Keratinocyte (primary cell): ENCODE results near the gene PVR. TPM values are rescaled to one million over a fixed set of nuclear protein-coding genes. Genes with fewer than 3 reads are reported as not detected.
A peak's percentile ranks its signal among the peaks of the same experiment; 100 is the strongest.

Experiments
- DNase-seq: peaks from one replicate; pipeline ENCODE4 v3.0.0-alpha.2; 2011; ENCODE audit warnings: low read depth, missing footprints, low spot score
- FAIRE-seq: peaks from 2 replicates; lab custom pipeline; 2011; peaks lifted over from hg19 to GRCh38; lab: Jason Lieb, UNC
- H2AFZ ChIP-seq: 2 replicates; pipeline ENCODE4 v1.6.0; 2012; ENCODE audit warnings: low read length, control low read depth, inconsistent platforms; ENCODE audit not compliant: control insufficient read depth
- H3K27ac ChIP-seq: 2 replicates; pipeline ENCODE4 v1.5.1; 2011; ENCODE audit warnings: low read length; ENCODE audit not compliant: control insufficient read depth, insufficient read depth
- H3K27me3 ChIP-seq: 3 replicates; pipeline ENCODE4 v1.6.0; 2011; ENCODE audit warnings: low read length; ENCODE audit not compliant: control insufficient read depth, insufficient read depth; ENCODE audit errors: extremely low read depth
- H3K36me3 ChIP-seq, 2 experiments: 2 replicates in 1 of 2; 3 replicates in 1 of 2; pipeline ENCODE4 v1.5.1; 2011; ENCODE audit warnings: low read length in 2 of 2, mild to moderate bottlenecking in 1 of 2; ENCODE audit not compliant: control insufficient read depth in 2 of 2, insufficient read depth in 2 of 2; ENCODE audit errors: extremely low read depth in 1 of 2
- H3K4me1 ChIP-seq: 3 replicates; pipeline ENCODE4 v1.5.1; 2011; ENCODE audit warnings: low read length; ENCODE audit not compliant: control insufficient read depth, insufficient read depth; ENCODE audit errors: extremely low read depth
- H3K4me2 ChIP-seq: 3 replicates; pipeline ENCODE4 v1.6.0; 2011; ENCODE audit warnings: low read depth, low read length; ENCODE audit not compliant: control insufficient read depth, insufficient read depth; ENCODE audit errors: extremely low read depth
- H3K4me3 ChIP-seq, 3 experiments: fragments of 200-600 bp in 1 of 3; sonication (generic) in 1 of 3; 2 replicates in 2 of 3; 3 replicates in 1 of 3; pipeline ENCODE4 v1.5.1; 2011 to 2016; ENCODE audit warnings: low read length in 3 of 3, mild to moderate bottlenecking in 3 of 3, control low read depth in 2 of 3, inconsistent platforms in 1 of 3, low read depth in 1 of 3, mixed read lengths in 1 of 3, mixed run types in 1 of 3, moderate library complexity in 1 of 3; ENCODE audit not compliant: control insufficient read depth in 2 of 3, insufficient read depth in 2 of 3; ENCODE audit errors: extremely low read depth in 1 of 3
- H3K79me2 ChIP-seq: 2 replicates; pipeline ENCODE4 v1.6.0; 2012; ENCODE audit warnings: low read length; ENCODE audit not compliant: control insufficient read depth, insufficient read depth
- H3K9ac ChIP-seq: 3 replicates; pipeline ENCODE4 v1.6.0; 2011; ENCODE audit warnings: low read length; ENCODE audit not compliant: control insufficient read depth, insufficient read depth; ENCODE audit errors: extremely low read depth
- H3K9me1 ChIP-seq: 3 replicates; pipeline ENCODE4 v1.6.0; 2011; ENCODE audit warnings: low read length; ENCODE audit not compliant: control insufficient read depth, insufficient read depth; ENCODE audit errors: extremely low read depth
- H3K9me3 ChIP-seq: 2 replicates; pipeline ENCODE4 v1.5.1; 2012; ENCODE audit warnings: low read depth, low read length; ENCODE audit not compliant: control insufficient read depth
- H4K20me1 ChIP-seq: 3 replicates; pipeline ENCODE4 v1.6.0; 2011; ENCODE audit warnings: low read length; ENCODE audit not compliant: control insufficient read depth, insufficient read depth; ENCODE audit errors: extremely low read depth
- EZH2 ChIP-seq: IDR thresholded peaks from one replicate; pipeline ENCODE4 v1.6.1; 2012; ENCODE audit warnings: inconsistent platforms, mild to moderate bottlenecking, low read length, moderate library complexity
- dilution Hi-C: fragments of 300-500 bp; cut with MboI; formaldehyde crosslinking; loops from one replicate; pipeline ENCODE4 v1.7.0; 2020; ENCODE audit warnings: low sequenced_read_pairs; ENCODE audit not compliant: extremely low pct_ligation_motif_present
- polyA plus RNA-seq, 5 experiments: library from polyadenylated mRNA; depleted of rRNA in 3 of 5; stranded (reverse) in 3 of 5; stranded (forward) in 1 of 5; unstranded in 1 of 5; fragments of >200 nt; gene quantifications; 1 replicate in 1 of 5; 2 replicates in 3 of 5; 3 replicates in 1 of 5; pipeline versions ENCODE4 v1.2.1 to v1.2.3, GENCODE V29; 2011 to 2012; ENCODE audit warnings: missing spikeins in 2 of 5, low read depth in 1 of 5, low replicate concordance in 1 of 5
- TF ChIP-seq, protein P1 (sequence below), 3 experiments: IDR thresholded peaks in 1 of 3; conservative IDR thresholded peaks in 1 of 3; optimal IDR thresholded peaks in 1 of 3; 2 replicates in 2 of 3; 3 replicates in 1 of 3; pipeline versions ENCODE3 to v1.5.1; 2011; ENCODE audit warnings: low read length in 3 of 3, mild to moderate bottlenecking in 3 of 3, moderate library complexity in 2 of 3, control low read depth in 1 of 3, inconsistent platforms in 1 of 3; ENCODE audit not compliant: insufficient read depth in 2 of 3; ENCODE audit errors: extremely low read depth in 1 of 3

PVR gene
- polyA plus RNA-seq, 1 donor (not counting 4 experiments of a cell fraction or from before 2014, with no cell fraction given), result 48.1 TPM

DNA sequence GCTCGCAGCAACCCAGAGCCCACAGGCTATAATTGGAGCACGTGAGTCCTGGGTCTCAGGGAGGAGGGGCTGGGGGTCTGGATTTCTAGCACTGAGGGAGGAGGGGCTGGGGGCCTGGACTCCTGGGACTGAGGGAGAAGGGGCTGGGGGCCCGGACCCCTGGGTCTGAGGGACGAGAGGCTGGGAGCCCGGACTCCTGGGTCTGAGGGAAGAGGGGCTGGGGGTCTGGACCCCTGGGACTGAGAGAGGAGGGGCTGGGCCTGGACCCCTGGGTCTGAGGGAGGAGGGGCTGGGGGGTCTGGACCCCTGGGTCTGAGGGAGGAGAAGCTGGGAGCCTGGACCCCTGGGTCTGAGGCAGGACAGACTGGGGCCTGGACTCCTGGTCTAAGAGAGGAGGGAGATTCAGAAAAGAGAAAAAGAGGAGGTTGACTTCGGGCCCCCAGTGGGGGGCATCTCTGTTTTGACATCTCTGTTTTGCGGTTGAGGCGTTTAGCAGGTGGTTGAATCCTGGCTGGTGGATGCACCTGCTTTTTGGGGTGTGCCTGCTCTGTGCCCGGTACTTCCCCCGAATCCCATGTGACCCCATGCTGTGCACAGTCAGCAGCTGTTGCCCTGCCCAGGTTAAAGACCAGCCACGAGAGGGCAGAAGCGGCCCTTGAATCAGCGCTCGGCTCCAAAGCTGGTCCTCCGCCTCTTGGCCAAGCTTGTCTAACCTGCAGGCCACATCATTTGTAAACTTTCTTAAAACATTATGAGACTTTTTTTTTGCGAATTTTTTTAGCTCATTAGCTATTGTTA, 10.5 kb downstream of the PVR start:
- DNase-seq (no peak), FAIRE-seq (peak; percentile 65)
- Histone ChIP-seq H3K36me3 (peaks cover 44 to 66% of the 10 kb centered on the region in 2 experiments), H3K9ac (no peak overlapping the region), H3K4me3 (no peak overlapping the region), H3K79me2 (peaks cover 11% of the 10 kb centered on the region), H3K9me3 (no peaks in the 10 kb centered on the region), H3K4me2 (no peak overlapping the region), H3K4me1 (no peaks in the 10 kb centered on the region), H3K9me1 (no peaks in the 10 kb centered on the region), H2AFZ (no peak overlapping the region), H3K27me3 (no peaks in the 10 kb centered on the region), H4K20me1 (peaks cover 7% of the 10 kb centered on the region), H3K27ac (no peak overlapping the region)
- dilution Hi-C loops, result no loop called here
- no peak for TF ChIP-seq EZH2
- TF ChIP-seq, protein P1, sequence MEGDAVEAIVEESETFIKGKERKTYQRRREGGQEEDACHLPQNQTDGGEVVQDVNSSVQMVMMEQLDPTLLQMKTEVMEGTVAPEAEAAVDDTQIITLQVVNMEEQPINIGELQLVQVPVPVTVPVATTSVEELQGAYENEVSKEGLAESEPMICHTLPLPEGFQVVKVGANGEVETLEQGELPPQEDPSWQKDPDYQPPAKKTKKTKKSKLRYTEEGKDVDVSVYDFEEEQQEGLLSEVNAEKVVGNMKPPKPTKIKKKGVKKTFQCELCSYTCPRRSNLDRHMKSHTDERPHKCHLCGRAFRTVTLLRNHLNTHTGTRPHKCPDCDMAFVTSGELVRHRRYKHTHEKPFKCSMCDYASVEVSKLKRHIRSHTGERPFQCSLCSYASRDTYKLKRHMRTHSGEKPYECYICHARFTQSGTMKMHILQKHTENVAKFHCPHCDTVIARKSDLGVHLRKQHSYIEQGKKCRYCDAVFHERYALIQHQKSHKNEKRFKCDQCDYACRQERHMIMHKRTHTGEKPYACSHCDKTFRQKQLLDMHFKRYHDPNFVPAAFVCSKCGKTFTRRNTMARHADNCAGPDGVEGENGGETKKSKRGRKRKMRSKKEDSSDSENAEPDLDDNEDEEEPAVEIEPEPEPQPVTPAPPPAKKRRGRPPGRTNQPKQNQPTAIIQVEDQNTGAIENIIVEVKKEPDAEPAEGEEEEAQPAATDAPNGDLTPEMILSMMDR (optimal IDR thresholded peaks at IDR 0.05 in 1 of 3, IDR thresholded peaks at IDR 0.05 in 1 of 3, conservative IDR thresholded peaks at IDR 0.05 in 1 of 3; ENCODE audit: extremely low read depth in 1 of 3, insufficient read depth in 2 of 3, low read length in 3 of 3), result peak; percentile 65 to 84 (median 75)

DNA sequence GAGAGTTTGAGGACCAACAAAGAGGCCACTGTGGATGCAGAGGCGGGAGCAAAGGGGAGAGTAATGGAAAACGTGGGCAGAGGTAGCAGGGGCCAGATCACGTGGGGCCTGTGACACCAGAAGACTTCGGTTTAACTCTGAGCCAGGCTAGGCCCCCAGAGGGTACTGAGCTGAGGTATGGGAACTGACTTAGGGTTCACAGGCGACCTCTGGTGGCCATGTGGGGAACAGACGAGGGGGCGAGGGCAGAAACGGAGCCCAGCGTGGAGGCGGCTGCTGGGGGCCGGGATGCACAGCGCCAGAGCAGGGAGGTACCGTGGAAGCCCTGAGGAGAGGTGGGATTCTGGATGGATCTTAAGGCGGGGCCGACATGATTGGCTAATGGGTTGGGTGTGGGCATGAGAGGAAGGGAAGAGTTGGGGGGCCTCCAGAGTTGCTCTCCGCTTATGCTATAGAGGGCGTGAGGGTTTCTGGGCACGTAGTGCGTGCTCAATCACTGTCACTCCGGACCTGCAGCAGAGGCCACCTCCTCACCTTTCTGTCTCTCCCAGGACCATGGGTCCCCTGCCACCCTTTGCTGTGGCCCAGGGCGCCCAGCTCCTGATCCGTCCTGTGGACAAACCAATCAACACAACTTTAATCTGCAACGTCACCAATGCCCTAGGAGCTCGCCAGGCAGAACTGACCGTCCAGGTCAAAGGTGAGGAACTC, 13.7 kb downstream of the PVR start:
- peaks cover 7% of the 10 kb centered on the region for H4K20me1 ChIP-seq
- no peak for DNase-seq
- no peak overlapping the region for H3K4me3 ChIP-seq
- no peak for TF ChIP-seq EZH2
- TF ChIP-seq, protein P1 (optimal IDR thresholded peaks at IDR 0.05 in 1 of 3, IDR thresholded peaks at IDR 0.05 in 1 of 3, conservative IDR thresholded peaks at IDR 0.05 in 1 of 3; ENCODE audit: extremely low read depth in 1 of 3, insufficient read depth in 2 of 3, low read length in 3 of 3), result peak; percentile 88 to 95 (median 91)
- H3K4me1 ChIP-seq, result no peaks in the 10 kb centered on the region
- H3K27me3 ChIP-seq, result no peaks in the 10 kb centered on the region
- H3K27ac ChIP-seq, result no peak overlapping the region
- dilution Hi-C loops, result no loop called here
- H3K9me1 ChIP-seq, result no peaks in the 10 kb centered on the region
- H3K4me2 ChIP-seq, result no peak overlapping the region
- no peak for FAIRE-seq
- no peaks in the 10 kb centered on the region for H3K79me2 ChIP-seq
- no peak overlapping the region for H2AFZ ChIP-seq
- H3K9me3 ChIP-seq, result no peaks in the 10 kb centered on the region
- H3K36me3 ChIP-seq, result peaks cover 39 to 71% of the 10 kb centered on the region in 2 experiments
- no peak overlapping the region for H3K9ac ChIP-seq
